Measurements from ENCODE around the gene CHI3L1. TPM values are rescaled to one million over a fixed set of nuclear protein-coding genes. Genes with fewer than 3 reads are reported as not detected.

CHI3L1 gene
- total RNA-seq, 2 donors from 2014 or later = 0.68 to 5.0 TPM

DNA sequence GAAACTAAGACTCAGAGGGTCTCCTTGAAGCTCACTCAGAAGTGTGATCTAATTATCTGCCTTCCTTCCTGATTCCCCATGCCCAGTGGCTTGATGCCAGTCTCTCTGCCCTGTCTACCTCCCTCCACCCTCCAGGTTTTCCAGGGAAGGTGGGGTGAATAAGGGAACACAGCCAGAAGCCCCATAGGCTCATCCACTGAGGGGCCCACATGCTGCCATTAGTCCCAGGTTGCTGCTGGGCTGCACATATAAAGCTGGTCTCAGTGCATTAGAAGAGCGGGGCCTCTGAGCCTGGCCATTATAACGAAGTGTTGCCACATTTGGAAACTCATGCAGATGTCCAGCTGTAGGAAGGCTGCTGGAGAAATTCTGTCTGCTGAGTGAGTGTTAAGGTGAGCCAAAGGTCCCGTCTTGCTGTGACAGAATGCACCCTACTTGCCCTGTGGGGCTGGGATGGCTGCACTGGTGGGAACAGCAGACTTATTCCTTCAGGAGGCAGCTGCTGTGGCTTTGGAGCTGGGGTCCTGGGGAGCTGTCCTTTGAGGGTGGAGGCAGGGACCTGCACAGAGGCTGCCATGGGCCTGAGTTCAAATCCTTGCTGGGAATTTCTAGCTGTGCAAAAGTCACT lies 56.0 kb downstream of the CHI3L1 start:
- Histone ChIP-seq H3K27me3 (replicated peaks; ENCODE audit: insufficient read depth) (no peaks in the 10 kb centered on the region), H3K27ac (no peak overlapping the region), H3K4me1 (ENCODE audit: control insufficient read depth in 1 of 2, low read depth in 2 of 2) (peaks cover 16 to 27% of the 10 kb centered on the region in 2 donors), H3K36me3 (no peaks in the 10 kb centered on the region), H3K9me3 (no peaks in the 10 kb centered on the region), H3K4me3 (no peak overlapping the region)
- ATAC-seq (ENCODE audit: insufficient number of reproducible peaks, low FRiP score, low read depth) = no peak
- TF ChIP-seq, protein P1, sequence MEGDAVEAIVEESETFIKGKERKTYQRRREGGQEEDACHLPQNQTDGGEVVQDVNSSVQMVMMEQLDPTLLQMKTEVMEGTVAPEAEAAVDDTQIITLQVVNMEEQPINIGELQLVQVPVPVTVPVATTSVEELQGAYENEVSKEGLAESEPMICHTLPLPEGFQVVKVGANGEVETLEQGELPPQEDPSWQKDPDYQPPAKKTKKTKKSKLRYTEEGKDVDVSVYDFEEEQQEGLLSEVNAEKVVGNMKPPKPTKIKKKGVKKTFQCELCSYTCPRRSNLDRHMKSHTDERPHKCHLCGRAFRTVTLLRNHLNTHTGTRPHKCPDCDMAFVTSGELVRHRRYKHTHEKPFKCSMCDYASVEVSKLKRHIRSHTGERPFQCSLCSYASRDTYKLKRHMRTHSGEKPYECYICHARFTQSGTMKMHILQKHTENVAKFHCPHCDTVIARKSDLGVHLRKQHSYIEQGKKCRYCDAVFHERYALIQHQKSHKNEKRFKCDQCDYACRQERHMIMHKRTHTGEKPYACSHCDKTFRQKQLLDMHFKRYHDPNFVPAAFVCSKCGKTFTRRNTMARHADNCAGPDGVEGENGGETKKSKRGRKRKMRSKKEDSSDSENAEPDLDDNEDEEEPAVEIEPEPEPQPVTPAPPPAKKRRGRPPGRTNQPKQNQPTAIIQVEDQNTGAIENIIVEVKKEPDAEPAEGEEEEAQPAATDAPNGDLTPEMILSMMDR (IDR thresholded peaks at IDR 0.05) = no peak
- no peak for DNase-seq (ENCODE audit: low spot score)

GRCh38 chr1:203129501-203130231 lies 56.8 kb downstream of the CHI3L1 start:
- no peaks in the 10 kb centered on the region for H3K9me3 ChIP-seq
- no peak for ATAC-seq (ENCODE audit: insufficient number of reproducible peaks, low FRiP score, low read depth)
- peaks cover 16 to 27% of the 10 kb centered on the region in 2 donors for H3K4me1 ChIP-seq (ENCODE audit: control insufficient read depth in 1 of 2, low read depth in 2 of 2)
- H3K27ac ChIP-seq = no peak overlapping the region
- no peaks in the 10 kb centered on the region for H3K27me3 ChIP-seq (replicated peaks; ENCODE audit: insufficient read depth)
- no peaks in the 10 kb centered on the region for H3K36me3 ChIP-seq
- TF ChIP-seq, protein P1 (IDR thresholded peaks at IDR 0.05) = no peak
- no peak for DNase-seq (ENCODE audit: low spot score)
- no peak overlapping the region for H3K4me3 ChIP-seq

Other genes starting within 250 kb of the CHI3L1 start
- 10 to 100 TPM; 91.8 to 98.6 TPM for gene ADIPOR1, start 228.4 kb downstream of the CHI3L1 start, total RNA-seq
- 10 to 100 TPM; 41.6 to 61.9 TPM for gene CYB5R1, start 219.4 kb downstream of the CHI3L1 start, total RNA-seq
- 10 to 100 TPM; 54.3 to 72.6 TPM for gene TMEM183A, start 179.3 kb downstream of the CHI3L1 start, total RNA-seq
- gene PPFIA4, start 160.2 kb downstream of the CHI3L1 start, total RNA-seq = 10 to 100 TPM; 13.5 to 16.5 TPM
- gene MYOG, start 100.7 kb downstream of the CHI3L1 start, total RNA-seq = not detected
- not detected for gene ADORA1, start 59.0 kb downstream of the CHI3L1 start, total RNA-seq
- not detected for gene MYBPH, start 10.9 kb downstream of the CHI3L1 start, total RNA-seq
- gene CHIT1, start 43.0 kb upstream of the CHI3L1 start, total RNA-seq = under 1 TPM; 0.14 to 0.41 TPM
- gene BTG2, start 118.8 kb upstream of the CHI3L1 start, total RNA-seq = 100 to 1,000 TPM; 119 to 164 TPM
- gene FMOD, start 164.4 kb upstream of the CHI3L1 start, total RNA-seq = 100 to 1,000 TPM; 190 to 438 TPM